Breast epithelium (tissue), 4 donors: ENCODE data around the gene CXorf65. TPM values are rescaled to one million over a fixed set of nuclear protein-coding genes. Genes with fewer than 3 reads are reported as not detected.

ENCODE experiments used
- DNase-seq, 2 donors: peaks; one replicate each; pipeline ENCODE4 v3.0.0-alpha.2; 2019; ENCODE audit warnings: low spot score in 2 of 2
- H3K27ac ChIP-seq, 2 donors: fragments of 200-600 bp; sonication (generic) in 1 of 2; one replicate each; pipeline ENCODE4 v1.5.1; 2016 to 2019; ENCODE audit warnings: mild to moderate bottlenecking in 1 of 2
- H3K27me3 ChIP-seq, 2 donors: fragments of 200-600 bp; sonication (generic) in 1 of 2; one replicate each; pipeline versions ENCODE4 v1.5.1 to v1.6.0; 2017 to 2019; ENCODE audit warnings: control low read depth in 1 of 2, mild to moderate bottlenecking in 1 of 2
- H3K36me3 ChIP-seq: fragments of 200-600 bp; one replicate; pipeline ENCODE4 v1.5.1; 2019
- H3K4me1 ChIP-seq, 2 donors: fragments of 200-600 bp; sonication (generic); one replicate each; pipeline ENCODE4 v1.5.1; 2016 to 2019; ENCODE audit warnings: control low read depth in 1 of 2
- H3K4me3 ChIP-seq, 3 donors: fragments of 200-600 bp; sonication (generic); 1 replicate in 2 of 3; 2 replicates in 1 of 3; pipeline ENCODE4 v1.5.1; 2016 to 2019; ENCODE audit warnings: mild to moderate bottlenecking in 3 of 3, moderate library complexity in 2 of 3
- H3K9me3 ChIP-seq, 2 donors: fragments of 200-600 bp; sonication (generic) in 1 of 2; one replicate each; pipeline ENCODE4 v1.5.1; 2016 to 2019; ENCODE audit warnings: control low read depth in 1 of 2
- CTCF ChIP-seq, 3 donors: fragments of 450-650 bp; IDR thresholded peaks; one replicate each; pipeline ENCODE4 v1.5.1; 2016 to 2017; ENCODE audit warnings: antibody characterized with exemption in 3 of 3, mild to moderate bottlenecking in 3 of 3, moderate library complexity in 3 of 3
- POLR2A ChIP-seq: fragments of 450-650 bp; IDR thresholded peaks from one replicate; pipeline ENCODE4 v1.6.1; 2016; ENCODE audit warnings: antibody characterized with exemption, mild to moderate bottlenecking, moderate library complexity
- POLR2AphosphoS5 ChIP-seq, 3 donors: sonication (generic); formaldehyde crosslinking; IDR thresholded peaks; one replicate each; pipeline ENCODE4 v1.6.1; 2017; ENCODE audit warnings: antibody characterized with exemption in 3 of 3
- intact Hi-C: fragments of 100-400 bp; cut with DNase I; formaldehyde crosslinking; loops from one replicate; pipeline ENCODE4 v1.15.1; 2023; ENCODE audit warnings: low total_unique reads
- total RNA-seq, 3 donors: library from RNA; depleted of rRNA; stranded (reverse); fragments of >200 nt; gene quantifications; one replicate each; pipeline ENCODE4 v1.1.0, GENCODE V29; 2016

CXorf65 gene
- not detected for total RNA-seq

- Histone ChIP-seq H3K27me3 (peaks cover 0 to 53% of the 10 kb centered on the region in 2 donors), H3K36me3 (no peaks in the 10 kb centered on the region), H3K27ac (no peak within 1 kb of the TSS), H3K4me3 (no peak within 1 kb of the TSS), H3K4me1 (no peaks in the 10 kb centered on the region), H3K9me3 (no peaks in the 10 kb centered on the region)
- intact Hi-C loops = no loop called here
- TF ChIP-seq CTCF (IDR thresholded peaks at IDR 0.05) (no peak), POLR2A (no peak), POLR2AphosphoS5 (IDR thresholded peaks at IDR 0.05) (no peak)
- no peak for DNase-seq
Observed at GRCh38 chrX:71106427-71106826, at the start of gene CXorf65. CXorf65 (minus strand) TSS chrX:71106740; CDS start chrX:71106556, 184 bp downstream.

GRCh38 chrX:71154641-71155040 lies 48.1 kb upstream of the CXorf65 start:
- intact Hi-C loops = no loop called here
- no peaks in the 10 kb centered on the region for H3K36me3 ChIP-seq
- no peak overlapping the region for H3K4me3 ChIP-seq
- no peaks in the 10 kb centered on the region for H3K9me3 ChIP-seq
- peaks cover 0 to 54% of the 10 kb centered on the region in 2 donors for H3K27me3 ChIP-seq
- H3K27ac ChIP-seq = no peak overlapping the region
- H3K4me1 ChIP-seq = no peaks in the 10 kb centered on the region
- no peak for TF ChIP-seq POLR2AphosphoS5 (IDR thresholded peaks at IDR 0.05)
- no peak for TF ChIP-seq CTCF (IDR thresholded peaks at IDR 0.05)
- TF ChIP-seq POLR2A = no peak
- DNase-seq = no peak

DNA sequence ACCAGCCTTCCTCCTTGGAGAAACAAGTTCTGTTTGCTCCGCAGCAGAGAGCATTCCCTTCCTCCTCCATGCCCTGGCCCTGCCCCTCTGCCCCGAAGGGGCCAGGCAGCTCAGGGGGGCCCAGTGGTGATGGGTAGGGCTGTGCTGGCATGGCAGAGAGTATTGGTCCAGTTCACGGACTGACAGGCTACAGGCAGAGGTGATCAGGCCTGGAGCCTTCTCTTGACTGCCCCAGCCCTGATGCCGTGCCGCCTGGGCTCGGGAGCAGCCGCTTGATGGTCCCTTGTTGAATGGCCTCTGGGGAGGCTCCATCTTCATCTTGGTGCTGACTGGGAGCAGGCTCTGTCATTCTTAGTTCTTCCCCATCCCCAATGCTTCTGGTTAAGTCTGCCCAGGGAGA lies 47.7 kb upstream of the CXorf65 start:
- no peak for DNase-seq
- no peaks in the 10 kb centered on the region for H3K36me3 ChIP-seq
- H3K27ac ChIP-seq = no peak overlapping the region
- H3K27me3 ChIP-seq = peaks cover 0 to 59% of the 10 kb centered on the region in 2 donors
- H3K9me3 ChIP-seq = no peaks in the 10 kb centered on the region
- H3K4me3 ChIP-seq = no peak overlapping the region
- TF ChIP-seq CTCF (IDR thresholded peaks at IDR 0.05) (no peak), POLR2AphosphoS5 (IDR thresholded peaks at IDR 0.05) (no peak), POLR2A (no peak)
- no peaks in the 10 kb centered on the region for H3K4me1 ChIP-seq
- intact Hi-C loops = no loop called here

DNA sequence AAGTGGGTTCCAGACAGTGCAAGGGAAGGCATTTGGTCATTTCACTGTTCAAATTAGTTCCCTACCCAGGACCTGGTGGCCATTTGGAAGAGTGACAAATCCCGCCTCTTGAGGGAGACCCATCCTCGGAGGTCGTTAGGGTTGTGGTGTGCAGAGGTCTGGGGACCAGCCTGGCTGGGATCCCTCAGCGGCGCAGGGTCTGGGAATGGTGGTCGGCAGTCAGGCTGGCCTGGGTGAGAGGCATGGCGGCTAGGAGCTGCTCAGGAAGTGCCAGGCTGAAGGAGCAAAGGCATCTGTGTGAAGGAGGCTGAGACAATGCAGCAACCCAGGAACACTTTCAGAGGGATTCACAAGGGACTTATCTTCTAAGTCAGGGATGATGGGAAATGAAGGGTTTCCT lies 44.8 kb upstream of the CXorf65 start:
- Histone ChIP-seq H3K4me3 (no peak overlapping the region), H3K4me1 (no peaks in the 10 kb centered on the region), H3K27me3 (peaks cover 0 to 76% of the 10 kb centered on the region in 2 donors), H3K27ac (no peak overlapping the region), H3K36me3 (no peaks in the 10 kb centered on the region), H3K9me3 (no peaks in the 10 kb centered on the region)
- TF ChIP-seq POLR2A = no peak
- intact Hi-C loops = no loop called here
- no peak for DNase-seq

DNA sequence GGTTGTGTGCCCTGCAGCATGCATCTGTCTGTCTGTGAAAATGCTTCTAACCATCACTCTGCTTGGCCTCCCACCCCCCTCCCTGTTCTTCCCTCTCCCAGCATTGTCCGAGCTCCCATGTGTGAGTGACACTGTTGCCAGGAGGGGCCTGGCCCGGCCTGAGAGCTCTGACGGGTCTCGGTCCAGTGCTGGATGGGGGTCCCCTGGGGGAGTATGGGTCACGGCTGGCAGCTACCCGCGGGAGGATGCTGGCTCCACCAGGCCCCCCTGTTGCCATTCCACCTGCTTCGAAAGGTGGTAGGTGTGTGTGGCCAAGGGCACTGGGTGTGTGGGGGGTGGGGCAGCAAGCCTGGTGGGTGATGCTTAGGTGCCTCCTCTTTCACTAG lies 41.7 kb upstream of the CXorf65 start:
- H3K27ac ChIP-seq = no peak overlapping the region
- no peaks in the 10 kb centered on the region for H3K36me3 ChIP-seq
- TF ChIP-seq POLR2A (no peak), CTCF (IDR thresholded peaks at IDR 0.05) (no peak), POLR2AphosphoS5 (IDR thresholded peaks at IDR 0.05) (no peak)
- peaks cover 0 to 3% of the 10 kb centered on the region in 2 donors for H3K4me1 ChIP-seq
- intact Hi-C loops = no loop called here
- no peak overlapping the region for H3K4me3 ChIP-seq
- peaks cover 0 to 67% of the 10 kb centered on the region in 2 donors for H3K27me3 ChIP-seq
- H3K9me3 ChIP-seq = no peaks in the 10 kb centered on the region
- no peak for DNase-seq
